ENCODE results near the gene FALEC.
"Not testable (repeated sequence)": the region's sequence is repeated elsewhere in the genome, so short reads cannot be mapped to it uniquely, and the experiment has no call there.

FALEC gene

DNA sequence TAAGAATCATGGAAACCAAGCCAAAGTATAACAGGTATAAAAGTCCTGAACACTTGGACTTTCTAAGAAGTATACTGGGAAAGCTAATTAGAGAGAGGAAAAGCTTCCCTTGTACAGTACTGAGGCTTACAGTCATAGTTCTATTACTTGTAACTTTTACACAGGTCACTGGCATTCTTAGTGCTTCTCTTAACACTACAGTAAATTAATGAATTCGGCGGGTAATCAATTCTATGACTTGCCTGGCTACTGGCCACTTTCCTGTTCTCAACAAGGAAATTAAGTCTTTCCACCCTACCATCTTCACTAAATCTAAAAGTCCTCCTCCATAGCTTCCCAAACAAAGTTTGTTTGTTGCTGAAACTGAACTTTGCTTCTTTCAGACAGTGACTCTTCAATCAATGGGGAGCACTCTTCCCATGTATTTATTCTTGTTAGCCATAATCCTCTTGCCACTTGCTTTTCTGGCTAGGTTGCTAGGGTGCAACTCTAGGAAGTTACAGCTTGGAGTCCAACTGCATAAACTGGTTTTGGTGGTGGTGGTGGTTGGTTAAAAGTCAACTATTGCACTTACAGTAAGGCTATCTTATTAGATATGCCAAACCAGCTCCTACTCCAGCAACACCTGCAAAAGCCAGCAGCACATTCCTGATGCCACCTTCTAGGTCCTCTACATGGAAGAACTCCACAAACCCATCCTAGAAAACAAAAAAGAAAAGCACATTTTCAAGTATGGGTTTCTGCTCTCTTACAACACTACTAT, 61.4 kb downstream of the FALEC start:
- DNase-seq: no peak

DNA sequence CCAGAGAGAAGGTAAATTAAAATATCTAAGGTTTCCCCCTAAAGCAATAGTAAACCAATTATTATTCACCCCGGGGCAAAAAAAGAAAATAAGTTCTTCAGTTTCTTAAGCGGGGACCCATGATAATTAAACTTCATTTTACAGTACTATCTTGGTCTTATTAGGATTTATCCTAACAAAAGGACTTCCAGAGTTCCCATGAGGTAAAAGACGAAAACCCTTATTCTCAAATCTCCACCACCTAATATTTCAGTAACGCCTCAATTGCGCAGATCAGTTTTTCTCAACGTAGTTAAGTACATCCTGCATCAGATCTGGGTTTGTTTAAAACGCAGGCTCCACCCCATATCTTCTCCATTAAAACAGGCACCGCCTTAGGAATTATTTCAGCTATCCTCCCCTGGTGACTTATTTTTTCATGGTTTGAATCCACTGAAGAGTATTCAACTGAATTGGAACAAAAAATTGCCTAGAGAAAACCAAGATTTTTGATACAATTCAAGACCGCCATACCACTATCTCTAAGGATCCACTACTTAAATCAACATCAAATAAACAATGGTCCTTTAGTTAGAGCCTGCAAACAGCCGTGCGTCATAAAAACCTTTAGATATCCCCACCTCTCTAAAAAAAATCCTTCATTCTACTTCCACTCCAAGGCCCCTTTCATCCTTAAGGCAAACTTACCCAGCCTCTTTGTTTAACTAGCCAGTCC, 62.2 kb downstream of the FALEC start:
- peak; percentile 72 for DNase-seq

- peak; percentile 72 for DNase-seq
Measured at GRCh38 chr1:150578272-150579109, 62.9 kb downstream of the FALEC start.

- DNase-seq: peak; percentile 99
Measured at GRCh38 chr1:150579110-150579944, 63.8 kb downstream of the FALEC start, which contains the start of gene MCL1. Gene MCL1 (minus strand): TSS chr1:150579610. CDS start chr1:150579530, 80 bp downstream.

GRCh38 chr1:150579945-150580642, 64.5 kb downstream of the FALEC start:
- DNase-seq: no peak

DNA sequence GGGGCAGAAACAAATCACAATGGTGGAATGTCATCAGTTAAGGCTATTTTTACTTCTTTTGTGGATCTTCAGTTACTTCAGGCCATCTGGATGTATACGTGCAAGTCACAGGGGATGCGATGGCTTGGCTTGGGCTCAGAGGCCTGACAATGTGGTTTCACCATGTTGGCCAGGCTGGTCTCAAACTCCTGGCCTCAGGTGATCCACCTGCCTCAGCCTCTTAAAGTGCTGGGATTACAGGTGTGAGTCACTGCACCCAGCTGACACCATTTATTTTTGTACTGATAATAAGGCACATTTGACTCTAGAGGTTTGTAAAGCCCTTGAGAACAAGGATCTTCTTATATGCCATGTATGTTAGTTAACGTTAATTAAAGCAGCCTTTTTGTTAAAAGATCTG, 65.4 kb downstream of the FALEC start:
- not testable (repeated sequence) for DNase-seq

DNA sequence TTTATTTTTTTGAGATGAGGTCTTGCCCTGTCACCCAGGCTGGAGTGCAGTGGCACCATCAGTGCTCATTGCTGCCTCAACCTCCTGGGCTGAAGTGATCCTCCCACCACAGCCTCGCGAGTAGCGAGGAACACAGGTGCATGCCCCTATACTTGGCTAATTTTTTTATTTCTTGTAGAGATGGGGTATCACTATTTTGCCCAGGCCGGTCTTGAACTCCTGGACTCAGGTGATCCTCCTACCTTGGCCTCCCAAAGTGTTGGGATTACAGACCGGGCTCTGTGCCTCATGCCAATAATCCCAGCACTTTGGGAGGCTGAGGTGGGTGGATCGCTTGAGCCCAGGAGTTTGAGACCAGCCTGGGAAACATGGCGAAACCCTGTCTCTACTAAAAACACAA, 65.9 kb downstream of the FALEC start:
- not testable (repeated sequence) for DNase-seq

- not testable (repeated sequence) for DNase-seq
Measured at GRCh38 chr1:150581962-150582361, 66.4 kb downstream of the FALEC start.

GRCh38 chr1:150582371-150582770, 66.8 kb downstream of the FALEC start:
- DNase-seq: no peak

Measured in NCI-H526 treated with DMSO at 0.1 percent for 48 hours (cell line).